Fibroblast of lung (primary cell): ENCODE results near the gene CCSER2.
"Not testable (repeated sequence)": the region's sequence is repeated elsewhere in the genome, so short reads cannot be mapped to it uniquely, and the experiment has no call there.

Experiments used
- EZH2 ChIP-seq: IDR thresholded peaks from 2 replicates; pipeline ENCODE4 v1.5.1; 2012; ENCODE audit warnings: low read length, control low read depth, mild to moderate bottlenecking; ENCODE audit errors: missing control alignments
- TF ChIP-seq, protein P1 (sequence below), 2 donors: IDR thresholded peaks in 1 of 2; conservative IDR thresholded peaks in 1 of 2; 1 replicate in 1 of 2; 2 replicates in 1 of 2; pipeline ENCODE4 v1.5.1; 2011 to 2012; ENCODE audit warnings: low read length in 2 of 2, control low read depth in 1 of 2, inconsistent platforms in 1 of 2, low read depth in 1 of 2, mild to moderate bottlenecking in 1 of 2

DNA sequence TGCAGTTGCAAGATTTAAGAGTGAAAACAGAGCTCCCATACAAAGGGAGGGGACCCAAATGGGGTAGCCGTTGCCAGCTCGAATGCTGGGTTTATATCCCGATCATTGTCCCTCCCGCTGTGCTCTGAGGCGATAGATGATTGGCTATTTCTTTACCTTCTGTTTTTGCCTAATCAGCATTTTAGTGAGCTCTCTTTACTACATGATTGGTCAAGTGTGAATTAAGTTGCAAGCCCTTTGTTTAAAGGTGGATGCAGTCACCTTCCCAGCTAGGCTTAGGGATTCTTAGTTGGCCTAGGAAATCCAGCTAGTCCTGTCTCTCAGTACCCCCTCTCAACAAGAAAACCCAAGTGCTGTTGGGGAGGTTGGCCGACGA is 197.4 kb downstream of the CCSER2 start:
- TF ChIP-seq, protein P1, sequence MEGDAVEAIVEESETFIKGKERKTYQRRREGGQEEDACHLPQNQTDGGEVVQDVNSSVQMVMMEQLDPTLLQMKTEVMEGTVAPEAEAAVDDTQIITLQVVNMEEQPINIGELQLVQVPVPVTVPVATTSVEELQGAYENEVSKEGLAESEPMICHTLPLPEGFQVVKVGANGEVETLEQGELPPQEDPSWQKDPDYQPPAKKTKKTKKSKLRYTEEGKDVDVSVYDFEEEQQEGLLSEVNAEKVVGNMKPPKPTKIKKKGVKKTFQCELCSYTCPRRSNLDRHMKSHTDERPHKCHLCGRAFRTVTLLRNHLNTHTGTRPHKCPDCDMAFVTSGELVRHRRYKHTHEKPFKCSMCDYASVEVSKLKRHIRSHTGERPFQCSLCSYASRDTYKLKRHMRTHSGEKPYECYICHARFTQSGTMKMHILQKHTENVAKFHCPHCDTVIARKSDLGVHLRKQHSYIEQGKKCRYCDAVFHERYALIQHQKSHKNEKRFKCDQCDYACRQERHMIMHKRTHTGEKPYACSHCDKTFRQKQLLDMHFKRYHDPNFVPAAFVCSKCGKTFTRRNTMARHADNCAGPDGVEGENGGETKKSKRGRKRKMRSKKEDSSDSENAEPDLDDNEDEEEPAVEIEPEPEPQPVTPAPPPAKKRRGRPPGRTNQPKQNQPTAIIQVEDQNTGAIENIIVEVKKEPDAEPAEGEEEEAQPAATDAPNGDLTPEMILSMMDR (conservative IDR thresholded peaks at IDR 0.05 in 1 of 2, IDR thresholded peaks at IDR 0.05 in 1 of 2; ENCODE audit: low read depth in 1 of 2, low read length in 2 of 2) = not testable (repeated sequence)
- TF ChIP-seq EZH2 = not testable (repeated sequence)
